Prostate gland (tissue), 2 donors: ENCODE measurements around the gene C5orf22. TPM values are rescaled to one million over a fixed set of nuclear protein-coding genes. Genes with fewer than 3 reads are reported as not detected.
"Not testable (repeated sequence)": the region's sequence is repeated elsewhere in the genome, so short reads cannot be mapped to it uniquely, and the experiment has no call there.

Experiments
- DNase-seq: peaks from one replicate; pipeline ENCODE4 v3.0.0-alpha.2; 2019; ENCODE audit warnings: low spot score
- H3K27ac ChIP-seq, 2 donors: fragments of 200-600 bp; sonication (generic); 2 replicates each; pipeline ENCODE4 v1.5.1; 2017 to 2019
- H3K27me3 ChIP-seq: fragments of 200-600 bp; sonication (generic); replicated peaks from 2 replicates; pipeline ENCODE4 v1.5.1; 2019; ENCODE audit not compliant: insufficient read depth
- H3K36me3 ChIP-seq, 2 donors: fragments of 200-600 bp; sonication (generic); 1 replicate in 1 of 2; 2 replicates in 1 of 2; pipeline versions ENCODE4 v1.5.1 to v1.8.1; 2017 to 2019
- H3K4me1 ChIP-seq: fragments of 200-600 bp; sonication (generic); replicated peaks from 2 replicates; pipeline ENCODE4 v1.5.1; 2019
- H3K4me3 ChIP-seq, 2 donors: fragments of 200-600 bp; sonication (generic); 2 replicates each; pipeline ENCODE4 v1.5.1; 2017 to 2019
- H3K9me3 ChIP-seq: fragments of 200-600 bp; sonication (generic); 2 replicates; pipeline ENCODE4 v1.5.1; 2017
- CTCF ChIP-seq, 4 experiments: fragments of 200-600 bp in 2 of 4; fragments of 450-650 bp in 2 of 4; sonication (generic) in 2 of 4; IDR thresholded peaks; 1 replicate in 3 of 4; 2 replicates in 1 of 4; pipeline ENCODE4 v1.5.1; 2016 to 2019; ENCODE audit warnings: antibody characterized with exemption in 4 of 4, mild to moderate bottlenecking in 2 of 4, moderate library complexity in 2 of 4
- POLR2A ChIP-seq: fragments of 450-650 bp; IDR thresholded peaks from one replicate; pipeline ENCODE4 v1.6.1; 2016; ENCODE audit warnings: antibody characterized with exemption, mild to moderate bottlenecking
- POLR2AphosphoS5 ChIP-seq: sonication (generic); formaldehyde crosslinking; IDR thresholded peaks from one replicate; pipeline ENCODE4 v1.6.1; 2017; ENCODE audit warnings: antibody characterized with exemption
- WGBS: methylation state at CpG from one replicate; pipeline ENCODE4 v1.1.5; 2018; 5-methylcytosine and 5-hydroxymethylcytosine counted together
- intact Hi-C: fragments of 100-400 bp; cut with DNase I; formaldehyde crosslinking; loops from one replicate; pipeline ENCODE4 v1.14.2; 2022
- total RNA-seq, 2 donors: library from RNA; depleted of rRNA; stranded (reverse); fragments of >200 nt; gene quantifications; one replicate each; pipeline ENCODE4 v1.1.0, GENCODE V29; 2016

The C5orf22 gene
- total RNA-seq, 2 donors from 2014 or later = 10.6 to 18.8 TPM

- Histone ChIP-seq H3K4me3 (no peak overlapping the region), H3K27ac (no peak overlapping the region), H3K9me3 (no peaks in the 10 kb centered on the region), H3K36me3 (no peaks in the 10 kb centered on the region), H3K4me1 (no peaks in the 10 kb centered on the region), H3K27me3 (no peaks in the 10 kb centered on the region)
- no peak for TF ChIP-seq POLR2AphosphoS5
- no peak for TF ChIP-seq POLR2A
- WGBS = 75% methylated on average over 3 of the region's 3 CpGs
- intact Hi-C loops = no loop called here
- DNase-seq = no peak
Measured at GRCh38 chr5:31556461-31556860, 24.4 kb downstream of the C5orf22 start.

GRCh38 chr5:31559942-31560341 lies 27.8 kb downstream of the C5orf22 start:
- DNase-seq = no peak
- no peaks in the 10 kb centered on the region for H3K27me3 ChIP-seq
- intact Hi-C loops = no loop called here
- H3K9me3 ChIP-seq = no peaks in the 10 kb centered on the region
- WGBS = 94% methylated on average over 3 of the region's 3 CpGs
- H3K36me3 ChIP-seq = no peaks in the 10 kb centered on the region
- TF ChIP-seq POLR2AphosphoS5 (no peak), CTCF (IDR thresholded peaks at IDR 0.05) (no peak), POLR2A (no peak)
- H3K27ac ChIP-seq = no peak overlapping the region
- no peaks in the 10 kb centered on the region for H3K4me1 ChIP-seq
- H3K4me3 ChIP-seq = no peak overlapping the region

GRCh38 chr5:31561946-31562345 lies 29.8 kb downstream of the C5orf22 start:
- Histone ChIP-seq H3K36me3 (no peaks in the 10 kb centered on the region), H3K9me3 (no peaks in the 10 kb centered on the region), H3K4me1 (no peaks in the 10 kb centered on the region), H3K27me3 (no peaks in the 10 kb centered on the region), H3K4me3 (no peak overlapping the region), H3K27ac (no peak overlapping the region)
- TF ChIP-seq POLR2A = no peak
- TF ChIP-seq CTCF (IDR thresholded peaks at IDR 0.05) = no peak
- TF ChIP-seq POLR2AphosphoS5 = no peak
- intact Hi-C loops = no loop called here
- no peak for DNase-seq
- WGBS = 24% methylated on average over 1 of the region's 1 CpG

GRCh38 chr5:31563216-31563615 lies 31.1 kb downstream of the C5orf22 start:
- no peaks in the 10 kb centered on the region for H3K9me3 ChIP-seq
- DNase-seq = no peak
- no peaks in the 10 kb centered on the region for H3K36me3 ChIP-seq
- intact Hi-C loops = no loop called here
- TF ChIP-seq POLR2A = no peak
- no peak for TF ChIP-seq POLR2AphosphoS5
- TF ChIP-seq CTCF (IDR thresholded peaks at IDR 0.05) = no peak
- no peaks in the 10 kb centered on the region for H3K4me1 ChIP-seq
- H3K27me3 ChIP-seq = no peaks in the 10 kb centered on the region
- H3K27ac ChIP-seq = no peak overlapping the region
- H3K4me3 ChIP-seq = no peak overlapping the region
- 31% methylated on average over 4 of the region's 4 CpGs for WGBS

GRCh38 chr5:31566362-31566761 lies 34.3 kb downstream of the C5orf22 start:
- H3K27ac ChIP-seq, H3K9me3 ChIP-seq, H3K4me3 ChIP-seq, DNase-seq, H3K36me3 ChIP-seq, H3K4me1 ChIP-seq, H3K27me3 ChIP-seq, intact Hi-C loops: not testable (repeated sequence)
- WGBS = 90% methylated on average over 3 of the region's 3 CpGs

- Histone ChIP-seq H3K9me3 (no peaks in the 10 kb centered on the region), H3K4me3 (no peak overlapping the region), H3K27me3 (no peaks in the 10 kb centered on the region), H3K4me1 (no peaks in the 10 kb centered on the region), H3K27ac (no peak overlapping the region), H3K36me3 (no peaks in the 10 kb centered on the region)
- WGBS = 95% methylated on average over 1 of the region's 1 CpG
- TF ChIP-seq CTCF (IDR thresholded peaks at IDR 0.05) = no peak
- TF ChIP-seq POLR2AphosphoS5 = no peak
- TF ChIP-seq POLR2A = no peak
- no peak for DNase-seq
- intact Hi-C loops = no loop called here
Measured at GRCh38 chr5:31568302-31568835, 36.3 kb downstream of the C5orf22 start.
